PC-9 (cell line): ENCODE measurements around the gene SOCS7. TPM values are rescaled to one million over a fixed set of nuclear protein-coding genes. Genes with fewer than 3 reads are reported as not detected.

Experiments
- BruUV-seq: library from RNA; stranded (reverse); fragments of 400-500 nt; replicated peaks from 2 replicates; lab custom pipeline; 2021; lab: Mats Ljungman, UMichigan
- CTCF ChIA-PET: fragments of 300-600 bp; sonication (Branson Sonifier 250); formaldehyde crosslinking; loops from one replicate; lab custom pipeline; 2022; ENCODE audit warnings: antibody characterized with exemption; lab: Charles Lee
- POLR2A ChIA-PET: fragments of 300-600 bp; sonication (Branson Sonifier 250); formaldehyde crosslinking; loops from one replicate; lab custom pipeline; 2022; ENCODE audit warnings: antibody characterized with exemption; ENCODE audit not compliant: unreplicated experiment; lab: Charles Lee
- DNase-seq, 2 experiments: peaks; one replicate each; pipeline versions ENCODE4 v3.0.0 to v3.0.0-alpha.2; 2015 to 2022; ENCODE audit warnings: mixed read lengths in 1 of 2
- H2AFZ ChIP-seq: fragments of 200-600 bp; sonication (generic); 2 replicates; pipeline ENCODE4 v1.8.1; 2017; ENCODE audit warnings: antibody characterized with exemption
- H3F3A ChIP-seq: fragments of 200-600 bp; sonication (generic); 2 replicates; pipeline ENCODE4 v1.8.1; 2017; ENCODE audit warnings: antibody characterized with exemption, mild to moderate bottlenecking, low read depth; ENCODE audit not compliant: insufficient read depth
- H3K27ac ChIP-seq: fragments of 200-600 bp; sonication (generic); 2 replicates; pipeline ENCODE4 v1.6.1; 2016; ENCODE audit warnings: mixed run types
- H3K27me3 ChIP-seq: fragments of 200-600 bp; sonication (generic); 2 replicates; pipeline ENCODE4 v1.6.1; 2016; ENCODE audit warnings: low read depth, mixed run types; ENCODE audit not compliant: insufficient read depth
- H3K36me3 ChIP-seq: fragments of 200-600 bp; sonication (generic); 2 replicates; pipeline ENCODE4 v1.6.1; 2016; ENCODE audit warnings: low read depth, mixed run types
- H3K4me1 ChIP-seq: fragments of 200-600 bp; sonication (generic); replicated peaks from 2 replicates; pipeline ENCODE4 v1.6.1; 2016; ENCODE audit warnings: mixed run types; ENCODE audit not compliant: insufficient read depth
- H3K4me2 ChIP-seq: fragments of 200-600 bp; sonication (generic); 2 replicates; pipeline ENCODE4 v1.6.1; 2017; ENCODE audit warnings: mixed run types
- H3K4me3 ChIP-seq: fragments of 200-600 bp; sonication (generic); 2 replicates; pipeline ENCODE4 v1.6.1; 2016; ENCODE audit warnings: mixed run types
- H3K79me2 ChIP-seq: fragments of 200-600 bp; sonication (generic); 2 replicates; pipeline ENCODE4 v1.6.1; 2017; ENCODE audit warnings: low read depth, mixed run types
- H3K9me2 ChIP-seq: fragments of 200-600 bp; sonication (generic); 2 replicates; pipeline ENCODE4 v1.8.1; 2017; ENCODE audit warnings: mild to moderate bottlenecking; ENCODE audit not compliant: insufficient read depth
- H3K9me3 ChIP-seq: fragments of 200-600 bp; sonication (generic); 2 replicates; pipeline ENCODE4 v1.8.1; 2016; ENCODE audit warnings: low read depth; ENCODE audit not compliant: insufficient read depth
- H4K20me1 ChIP-seq: fragments of 200-600 bp; sonication (generic); 2 replicates; pipeline ENCODE4 v1.8.1; 2017; ENCODE audit not compliant: insufficient read depth
- EZH2 ChIP-seq: fragments of 200-600 bp; sonication (generic); IDR thresholded peaks from 2 replicates; pipeline ENCODE4 v1.8.0; 2017; ENCODE audit warnings: antibody characterized with exemption, low read depth
- intact Hi-C: fragments of 100-400 bp; cut with micrococcal nuclease; formaldehyde crosslinking; loops from one replicate; pipeline ENCODE4 v1.10.0; 2022; ENCODE audit not compliant: unreplicated experiment
- total RNA-seq: library from RNA; stranded (reverse); gene quantifications from 2 replicates; pipeline ENCODE4 v1.2.3, GENCODE V29; 2021
- TF ChIP-seq, protein P1 (sequence below): fragments of 200-600 bp; sonication (generic); conservative IDR thresholded peaks from 2 replicates; pipeline ENCODE4 v1.6.1; 2017; ENCODE audit warnings: mixed run types, antibody characterized with exemption, mild to moderate bottlenecking, moderate library complexity

SOCS7 gene
- total RNA-seq, 1 experiment from 2014 or later, result 19.6 TPM

DNA sequence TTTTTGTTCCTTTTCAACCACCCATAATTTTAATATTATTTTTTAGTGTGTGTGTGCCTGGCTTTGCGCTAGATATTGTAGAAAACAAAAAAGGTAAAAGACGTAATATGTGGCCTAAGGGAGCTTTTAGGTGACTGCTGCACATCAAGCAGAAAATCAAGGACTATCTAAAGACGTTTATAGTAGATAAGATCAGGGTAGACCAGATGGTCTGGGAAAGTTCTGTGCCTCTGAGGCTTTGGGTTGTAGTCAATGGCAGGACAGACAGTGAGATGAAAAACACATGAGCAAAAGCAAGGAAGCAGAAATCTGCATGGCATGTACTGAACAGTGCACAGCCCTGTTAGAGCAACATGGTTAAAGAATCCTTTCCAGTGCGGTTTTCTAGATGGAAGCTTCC lies 49.8 kb downstream of the SOCS7 start:
- Histone ChIP-seq H3K9me2 (no peaks in the 10 kb centered on the region), H3K9me3 (no peaks in the 10 kb centered on the region), H4K20me1 (no peaks in the 10 kb centered on the region), H3K36me3 (no peaks in the 10 kb centered on the region), H3K79me2 (no peaks in the 10 kb centered on the region), H2AFZ (no peak overlapping the region), H3K27ac (no peak overlapping the region), H3F3A (peaks cover 3% of the 10 kb centered on the region; the same call in 1 of the 2 replicates), H3K27me3 (no peaks in the 10 kb centered on the region), H3K4me3 (no peak overlapping the region), H3K4me2 (no peak overlapping the region), H3K4me1 (no peaks in the 10 kb centered on the region)
- intact Hi-C loops, result no loop called here
- POLR2A ChIA-PET, result no interaction called here
- BruUV-seq, result no TSS peak
- CTCF ChIA-PET, result no interaction called here
- no peak for DNase-seq
- TF ChIP-seq, protein P1, sequence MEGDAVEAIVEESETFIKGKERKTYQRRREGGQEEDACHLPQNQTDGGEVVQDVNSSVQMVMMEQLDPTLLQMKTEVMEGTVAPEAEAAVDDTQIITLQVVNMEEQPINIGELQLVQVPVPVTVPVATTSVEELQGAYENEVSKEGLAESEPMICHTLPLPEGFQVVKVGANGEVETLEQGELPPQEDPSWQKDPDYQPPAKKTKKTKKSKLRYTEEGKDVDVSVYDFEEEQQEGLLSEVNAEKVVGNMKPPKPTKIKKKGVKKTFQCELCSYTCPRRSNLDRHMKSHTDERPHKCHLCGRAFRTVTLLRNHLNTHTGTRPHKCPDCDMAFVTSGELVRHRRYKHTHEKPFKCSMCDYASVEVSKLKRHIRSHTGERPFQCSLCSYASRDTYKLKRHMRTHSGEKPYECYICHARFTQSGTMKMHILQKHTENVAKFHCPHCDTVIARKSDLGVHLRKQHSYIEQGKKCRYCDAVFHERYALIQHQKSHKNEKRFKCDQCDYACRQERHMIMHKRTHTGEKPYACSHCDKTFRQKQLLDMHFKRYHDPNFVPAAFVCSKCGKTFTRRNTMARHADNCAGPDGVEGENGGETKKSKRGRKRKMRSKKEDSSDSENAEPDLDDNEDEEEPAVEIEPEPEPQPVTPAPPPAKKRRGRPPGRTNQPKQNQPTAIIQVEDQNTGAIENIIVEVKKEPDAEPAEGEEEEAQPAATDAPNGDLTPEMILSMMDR, result no peak
- TF ChIP-seq EZH2, result no peak

DNA sequence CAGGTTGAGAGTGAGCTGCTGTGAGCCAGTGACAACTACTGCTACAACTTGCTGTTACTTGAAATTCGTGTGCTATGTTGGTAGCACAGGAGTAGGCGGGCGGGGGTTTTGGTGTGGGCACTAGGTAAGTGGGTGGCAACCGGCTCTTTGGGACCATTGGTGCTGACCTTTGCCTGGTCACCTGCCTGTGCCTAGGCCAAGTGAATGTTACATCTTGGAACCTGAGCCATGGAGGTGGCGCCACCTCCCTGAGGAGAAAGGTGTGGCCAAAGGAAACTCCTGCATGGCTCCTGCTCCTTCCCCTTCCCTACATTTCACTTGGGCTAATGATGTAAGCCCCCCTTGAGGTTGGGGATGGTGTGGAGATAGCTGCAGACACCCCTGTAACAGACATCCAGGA lies 51.3 kb downstream of the SOCS7 start:
- no peaks in the 10 kb centered on the region for H4K20me1 ChIP-seq

DNA sequence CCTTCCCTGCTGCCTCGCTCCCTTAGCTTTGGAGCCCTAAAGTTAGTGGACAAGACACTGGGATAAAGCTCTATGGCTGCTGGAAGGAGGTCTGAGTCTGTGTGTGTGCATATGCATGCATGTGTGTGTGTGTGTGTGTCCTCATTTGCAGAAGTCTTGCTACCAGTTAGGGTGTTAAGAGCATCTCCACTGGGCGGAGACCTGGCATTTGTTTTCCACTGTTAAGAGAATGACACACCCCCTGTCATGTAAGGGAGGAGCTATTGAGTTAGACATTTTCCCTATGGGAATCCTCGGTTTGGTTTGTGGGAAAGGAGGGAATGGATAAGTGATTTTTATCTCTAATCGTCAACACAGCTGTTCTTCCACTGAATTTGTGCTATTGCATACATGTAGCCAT lies 51.8 kb downstream of the SOCS7 start:
- Histone ChIP-seq H3K4me1 (no peaks in the 10 kb centered on the region), H3K4me2 (no peak overlapping the region), H3F3A (peaks cover 6% of the 10 kb centered on the region; the same call in 1 of the 2 replicates), H3K79me2 (no peaks in the 10 kb centered on the region), H3K4me3 (no peak overlapping the region), H2AFZ (no peak overlapping the region), H4K20me1 (no peaks in the 10 kb centered on the region), H3K9me3 (no peaks in the 10 kb centered on the region), H3K27me3 (no peaks in the 10 kb centered on the region), H3K9me2 (no peaks in the 10 kb centered on the region), H3K36me3 (no peaks in the 10 kb centered on the region), H3K27ac (no peak overlapping the region)
- TF ChIP-seq, protein P1, result no peak
- no peak for TF ChIP-seq EZH2
- intact Hi-C loops, result no loop called here
- ChIA-PET CTCF (interaction anchor here (0.7 kb wide), 1 partner anchor 1651 kb away, joined by 4 read pairs; the partner anchor contains the start of gene MED24), POLR2A (no interaction called here)
- DNase-seq, result no peak
- no TSS peak for BruUV-seq

More for the DNA sequence above, 51.3 kb downstream of the SOCS7 start:
- ChIA-PET CTCF (no interaction called here), POLR2A (no interaction called here)
- Histone ChIP-seq H3K79me2 (no peaks in the 10 kb centered on the region), H3F3A (peaks cover 6% of the 10 kb centered on the region; the same call in 1 of the 2 replicates), H3K27me3 (no peaks in the 10 kb centered on the region), H3K4me1 (no peaks in the 10 kb centered on the region), H3K4me3 (no peak overlapping the region), H2AFZ (no peak overlapping the region), H3K9me2 (no peaks in the 10 kb centered on the region), H3K4me2 (no peak overlapping the region), H3K9me3 (no peaks in the 10 kb centered on the region), H3K36me3 (no peaks in the 10 kb centered on the region), H3K27ac (no peak overlapping the region)
- intact Hi-C loops, result no loop called here
- DNase-seq, result no peak
- BruUV-seq, result no TSS peak
- no peak for TF ChIP-seq EZH2
- TF ChIP-seq, protein P1, result no peak
